Dendritic cell treated with granulocyte-macrophage colony-stimulating factor and Interleukin-4, amounts not matched to agents 40 ng/mL and 50 ng/mL, for 4 days (primary cell): Measurements from ENCODE around the gene CMIP.
A peak's percentile ranks its signal among the peaks of the same experiment; 100 is the strongest.

ENCODE experiments used
- H3K27ac Mint-ChIP-seq: one replicate; pipeline ENCODE4 v1.8.0; 2022; ENCODE audit warnings: mild to moderate bottlenecking, mixed read lengths
- H3K27me3 Mint-ChIP-seq: one replicate; pipeline ENCODE4 v1.8.0; 2022; ENCODE audit warnings: mild to moderate bottlenecking, mixed read lengths
- H3K36me3 Mint-ChIP-seq: one replicate; pipeline ENCODE4 v1.8.0; 2022; ENCODE audit warnings: low read depth, mixed read lengths
- H3K4me1 Mint-ChIP-seq: one replicate; pipeline ENCODE4 v1.8.0; 2022; ENCODE audit warnings: low read depth, mixed read lengths
- H3K4me3 Mint-ChIP-seq: one replicate; pipeline ENCODE4 v1.8.0; 2022; ENCODE audit warnings: mild to moderate bottlenecking, moderate library complexity, mixed read lengths
- H3K9me3 Mint-ChIP-seq: one replicate; pipeline ENCODE4 v1.8.0; 2022; ENCODE audit warnings: mixed read lengths
- intact Hi-C: fragments of 100-400 bp; cut with micrococcal nuclease; formaldehyde crosslinking; loops from one replicate; pipeline ENCODE4 v1.15.0; 2022

Gene CMIP

DNA sequence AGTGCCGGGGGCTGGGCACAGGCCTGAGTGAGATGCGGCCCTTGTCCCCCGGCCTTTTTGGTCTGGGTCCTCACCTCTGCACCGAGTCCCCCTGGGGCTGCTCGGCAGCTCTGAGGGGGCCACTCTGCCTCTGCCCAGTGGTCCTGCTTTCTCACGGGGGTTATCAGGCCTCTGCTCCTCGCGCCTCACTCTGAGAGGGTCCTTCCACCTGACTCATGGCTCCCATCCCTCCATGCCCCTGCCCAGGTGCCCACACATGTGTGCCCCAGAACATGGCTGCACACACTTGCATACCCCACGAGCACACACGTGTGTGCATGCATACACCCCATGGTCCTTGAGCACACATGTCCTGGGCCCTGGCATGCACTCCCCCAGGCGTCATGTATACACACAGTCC, 53.7 kb downstream of the CMIP start:
- H3K27ac Mint-ChIP-seq = peak overlapping the region; percentile 59

DNA sequence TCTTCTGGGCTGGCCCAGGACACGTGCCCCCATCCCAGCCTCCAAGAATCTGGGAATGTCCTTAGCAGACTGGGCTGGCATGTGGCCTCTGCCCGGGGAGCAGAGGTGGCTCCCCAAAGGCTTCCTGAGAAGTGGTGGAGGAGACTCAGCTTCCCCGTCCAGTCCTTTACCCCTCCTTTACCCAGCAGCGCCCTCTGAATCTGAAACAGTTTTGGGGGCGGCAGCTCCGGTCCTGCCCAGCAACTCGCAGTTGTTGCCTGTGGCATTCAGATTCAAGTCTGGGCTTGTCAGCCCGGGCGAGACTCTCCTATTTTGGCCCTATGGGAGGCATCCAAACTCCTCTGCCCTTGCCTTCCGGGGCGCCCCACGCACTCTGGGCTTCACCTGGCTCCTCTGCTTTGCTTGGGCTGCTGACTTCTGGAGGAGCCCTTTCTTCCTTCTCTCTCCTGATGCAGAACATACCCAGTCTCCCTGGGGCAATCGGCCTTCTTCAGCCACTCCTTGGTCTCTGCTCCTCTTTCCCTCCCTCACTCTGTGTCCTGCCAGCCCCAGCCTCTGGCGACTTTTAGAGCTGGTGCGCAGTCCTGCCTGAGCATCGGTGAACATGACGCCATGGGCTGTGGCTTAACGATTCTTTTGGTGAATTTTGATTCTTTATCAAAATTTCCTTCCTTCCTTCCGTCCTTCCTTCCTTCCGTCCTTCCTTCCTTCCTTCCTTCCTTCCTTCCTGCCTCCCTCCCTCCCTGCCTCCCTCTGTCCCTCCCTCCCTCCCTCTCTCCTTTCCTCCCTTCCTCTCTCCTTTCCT, 55.2 kb downstream of the CMIP start:
- Mint-ChIP-seq H3K4me3 (no peak overlapping the region), H3K27me3 (no peaks in the 10 kb centered on the region), H3K27ac (peak overlapping the region; percentile 61), H3K9me3 (no peaks in the 10 kb centered on the region), H3K36me3 (peaks cover 56% of the 10 kb centered on the region), H3K4me1 (peaks cover 95% of the 10 kb centered on the region)
- intact Hi-C loops = loop anchor here (2.0 kb wide), 1 partner anchor 47 kb away; no protein-coding TSS in a partner anchor

More for the DNA sequence above, 53.7 kb downstream of the CMIP start:
- Mint-ChIP-seq H3K4me3 (no peak overlapping the region), H3K27me3 (no peaks in the 10 kb centered on the region), H3K4me1 (peaks cover 92% of the 10 kb centered on the region), H3K36me3 (peaks cover 61% of the 10 kb centered on the region), H3K9me3 (no peaks in the 10 kb centered on the region)
- intact Hi-C loops = no loop called here

DNA sequence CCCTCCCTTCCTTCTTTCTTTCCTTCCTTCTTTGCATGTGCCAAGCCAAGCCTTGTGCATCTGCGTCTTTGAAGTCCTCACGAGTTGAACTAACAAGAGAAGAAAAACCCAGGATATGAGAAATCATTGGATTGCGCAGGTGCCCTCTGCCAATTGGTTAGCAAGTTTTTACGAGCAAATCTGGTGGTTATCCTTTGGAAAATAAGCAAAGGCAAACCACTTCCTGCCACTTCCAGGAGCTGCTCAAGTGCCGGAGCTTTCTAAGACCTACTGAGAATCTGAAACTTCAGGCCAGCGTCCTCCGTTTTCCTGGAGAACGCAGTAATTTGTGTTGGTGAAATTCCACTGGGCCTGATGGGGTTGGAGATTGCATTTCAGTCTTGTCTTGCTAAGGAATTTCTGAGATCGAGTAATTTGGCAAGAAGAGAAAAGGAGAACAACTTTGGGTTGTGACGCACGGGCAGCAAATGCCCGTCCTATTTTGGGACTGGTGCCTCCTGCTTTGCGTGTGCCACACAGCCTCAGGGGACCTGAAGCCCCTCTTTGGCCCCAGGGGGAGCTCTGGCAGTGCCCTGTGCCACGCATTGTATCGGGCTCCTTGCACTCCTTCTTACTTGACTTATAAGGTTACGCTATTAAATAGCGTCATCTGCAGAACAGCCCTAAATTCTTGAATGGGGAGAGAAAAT, 56.4 kb downstream of the CMIP start:
- Mint-ChIP-seq H3K4me3 (no peak overlapping the region), H3K4me1 (peaks cover 95% of the 10 kb centered on the region), H3K9me3 (no peaks in the 10 kb centered on the region), H3K27ac (peak overlapping the region; percentile 61), H3K36me3 (peaks cover 55% of the 10 kb centered on the region), H3K27me3 (no peaks in the 10 kb centered on the region)
- intact Hi-C loops = loop anchor here (2.0 kb wide), 1 partner anchor 48 kb away; no protein-coding TSS in a partner anchor

DNA sequence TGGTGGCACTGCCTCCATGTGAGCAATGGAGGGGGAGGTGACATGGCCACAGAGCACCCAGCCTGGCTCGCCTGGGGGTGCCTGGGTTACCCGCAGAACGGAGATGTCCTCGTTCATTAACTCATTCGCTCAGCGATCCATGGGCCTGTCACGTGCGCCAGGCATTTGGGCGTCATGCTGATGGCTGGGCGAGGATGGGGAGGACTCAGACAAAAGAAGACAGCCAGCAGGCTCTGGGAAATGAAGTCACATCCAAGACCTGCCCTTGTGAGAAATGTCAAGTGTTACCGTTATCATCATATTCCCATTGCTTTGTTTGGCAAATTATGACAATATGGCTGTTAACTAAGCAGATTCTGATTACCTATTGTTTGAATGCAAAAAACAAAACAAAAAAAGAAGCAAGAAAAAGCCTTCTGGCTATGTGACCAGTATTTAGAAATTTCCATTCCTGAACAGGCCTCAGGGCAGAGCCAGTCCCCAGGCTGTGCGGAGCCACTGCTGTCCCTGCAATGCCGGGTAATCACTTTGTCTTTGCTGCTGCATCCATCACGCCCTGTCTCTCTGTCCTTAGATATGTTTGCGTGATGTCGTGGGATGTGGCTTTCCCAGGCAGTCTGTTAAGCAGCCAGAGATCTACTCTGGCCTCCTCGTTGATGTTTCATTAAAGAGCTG, 57.9 kb downstream of the CMIP start:
- no peaks in the 10 kb centered on the region for H3K27me3 Mint-ChIP-seq
- no peak overlapping the region for H3K4me3 Mint-ChIP-seq
- H3K27ac Mint-ChIP-seq = no peak overlapping the region
- peaks cover 47% of the 10 kb centered on the region for H3K36me3 Mint-ChIP-seq
- intact Hi-C loops = no loop called here
- peaks cover 96% of the 10 kb centered on the region for H3K4me1 Mint-ChIP-seq
- no peaks in the 10 kb centered on the region for H3K9me3 Mint-ChIP-seq

DNA sequence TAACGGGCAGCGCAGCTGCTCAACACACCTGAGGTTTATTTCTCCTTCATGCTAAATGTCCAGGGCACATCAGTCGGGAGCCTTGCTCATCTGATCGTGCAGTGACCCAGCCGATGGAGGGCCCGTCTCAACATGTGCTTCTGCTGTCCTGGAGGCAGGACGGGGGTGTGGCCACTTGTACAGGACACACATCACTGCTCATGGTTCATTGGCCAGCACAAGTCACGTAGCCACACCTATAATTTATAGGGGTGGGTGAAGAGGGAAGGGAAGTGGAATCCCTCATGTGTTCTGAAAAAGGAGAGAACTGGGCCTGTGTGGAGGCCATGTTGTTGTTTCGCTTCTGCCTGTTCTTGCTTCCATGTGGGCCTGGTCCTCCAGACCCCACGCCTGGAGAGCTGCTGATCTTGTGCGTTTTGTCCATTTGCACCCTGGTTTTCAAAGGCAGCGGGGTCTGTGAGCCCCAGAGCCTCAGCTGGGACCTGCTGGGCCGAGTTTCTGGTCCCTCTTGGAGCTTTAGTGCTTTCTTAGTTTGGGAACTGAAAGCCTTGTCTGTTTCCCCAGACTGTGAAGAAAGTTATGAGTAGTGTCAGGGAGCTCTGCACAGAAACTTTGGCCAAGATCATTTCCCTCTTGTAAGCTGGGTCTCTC, 60.5 kb downstream of the CMIP start:
- no peaks in the 10 kb centered on the region for H3K27me3 Mint-ChIP-seq
- peaks cover 36% of the 10 kb centered on the region for H3K36me3 Mint-ChIP-seq
- H3K4me1 Mint-ChIP-seq = peaks cover 96% of the 10 kb centered on the region
- intact Hi-C loops = loop anchor here (2.0 to 5.0 kb wide), 2 partner anchors 14 to 33 kb away; no protein-coding TSS in a partner anchor
- H3K4me3 Mint-ChIP-seq = peak overlapping the region; percentile 55
- no peaks in the 10 kb centered on the region for H3K9me3 Mint-ChIP-seq
- H3K27ac Mint-ChIP-seq = peak overlapping the region; percentile 89

DNA sequence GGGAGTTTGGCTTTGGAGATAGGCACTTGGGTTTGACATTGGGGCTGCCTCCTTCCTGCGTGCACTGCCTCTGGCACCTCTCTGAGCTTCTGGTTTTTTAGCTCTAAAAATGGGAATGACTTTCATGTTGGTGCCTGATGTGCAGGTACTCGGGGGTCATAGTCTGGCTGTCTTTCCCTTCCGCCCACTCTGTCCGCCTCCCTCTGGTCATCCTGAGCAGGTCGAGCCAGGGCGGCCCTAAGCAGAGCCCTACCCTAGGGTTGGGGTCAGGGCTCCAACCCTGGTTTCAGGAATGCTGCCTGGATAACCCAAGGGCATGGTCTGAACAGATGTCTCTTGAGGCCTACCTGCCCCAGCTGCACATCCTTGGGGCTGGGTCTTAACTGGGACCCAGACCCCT, 64.8 kb downstream of the CMIP start:
- Mint-ChIP-seq H3K9me3 (no peaks in the 10 kb centered on the region), H3K27ac (no peak overlapping the region), H3K4me1 (peaks cover 92% of the 10 kb centered on the region), H3K4me3 (no peak overlapping the region), H3K27me3 (no peaks in the 10 kb centered on the region), H3K36me3 (peaks cover 24% of the 10 kb centered on the region)
- intact Hi-C loops = loop anchor here (5.0 kb wide), 1 partner anchor 37 kb away; no protein-coding TSS in a partner anchor

DNA sequence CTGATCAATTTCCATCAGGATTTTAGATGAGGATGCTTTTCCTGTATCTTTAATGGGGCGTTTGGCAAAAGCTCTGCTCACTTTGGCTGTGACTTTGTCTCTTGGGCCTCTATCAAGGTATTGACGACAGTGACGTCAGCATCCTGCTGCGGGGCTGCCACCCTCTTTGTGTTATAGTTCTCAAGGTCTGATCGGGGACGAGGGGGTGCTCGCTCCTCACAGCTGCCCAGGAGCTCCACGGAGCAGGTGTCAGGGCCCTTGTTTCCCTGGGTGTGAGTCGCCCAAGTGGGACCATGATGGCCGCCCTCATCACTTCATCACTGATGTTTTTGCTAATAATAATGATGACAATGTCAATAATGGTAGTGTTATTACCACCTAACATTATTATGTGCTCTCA, 65.4 kb downstream of the CMIP start:
- peaks cover 24% of the 10 kb centered on the region for H3K36me3 Mint-ChIP-seq
- H3K27ac Mint-ChIP-seq = no peak overlapping the region
- H3K4me1 Mint-ChIP-seq = peaks cover 92% of the 10 kb centered on the region
- H3K4me3 Mint-ChIP-seq = no peak overlapping the region
- no peaks in the 10 kb centered on the region for H3K27me3 Mint-ChIP-seq
- H3K9me3 Mint-ChIP-seq = no peaks in the 10 kb centered on the region
- intact Hi-C loops = no loop called here

DNA sequence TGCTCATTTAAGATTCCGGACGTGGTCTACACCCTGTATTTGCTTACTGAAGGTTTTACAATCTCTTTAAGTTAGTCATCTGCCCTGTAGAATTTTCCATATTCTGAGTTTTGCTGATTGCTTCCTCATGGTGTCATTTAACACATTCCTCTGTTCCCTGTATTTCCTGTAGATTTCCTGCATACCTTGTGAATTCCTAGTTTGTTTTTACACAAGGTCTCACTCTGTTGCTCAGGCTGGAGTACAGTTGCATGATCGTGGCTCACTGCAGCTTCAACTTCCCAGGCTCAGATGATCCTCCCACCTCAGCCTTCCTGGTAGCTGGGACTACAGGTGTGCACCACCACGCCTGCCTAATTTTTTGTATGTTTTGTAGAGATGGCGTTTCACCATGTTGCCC, 66.8 kb downstream of the CMIP start:
- H3K9me3 Mint-ChIP-seq = no peaks in the 10 kb centered on the region
- no peak overlapping the region for H3K4me3 Mint-ChIP-seq
- peaks cover 92% of the 10 kb centered on the region for H3K4me1 Mint-ChIP-seq
- peaks cover 31% of the 10 kb centered on the region for H3K36me3 Mint-ChIP-seq
- intact Hi-C loops = no loop called here
- no peak overlapping the region for H3K27ac Mint-ChIP-seq
- no peaks in the 10 kb centered on the region for H3K27me3 Mint-ChIP-seq

DNA sequence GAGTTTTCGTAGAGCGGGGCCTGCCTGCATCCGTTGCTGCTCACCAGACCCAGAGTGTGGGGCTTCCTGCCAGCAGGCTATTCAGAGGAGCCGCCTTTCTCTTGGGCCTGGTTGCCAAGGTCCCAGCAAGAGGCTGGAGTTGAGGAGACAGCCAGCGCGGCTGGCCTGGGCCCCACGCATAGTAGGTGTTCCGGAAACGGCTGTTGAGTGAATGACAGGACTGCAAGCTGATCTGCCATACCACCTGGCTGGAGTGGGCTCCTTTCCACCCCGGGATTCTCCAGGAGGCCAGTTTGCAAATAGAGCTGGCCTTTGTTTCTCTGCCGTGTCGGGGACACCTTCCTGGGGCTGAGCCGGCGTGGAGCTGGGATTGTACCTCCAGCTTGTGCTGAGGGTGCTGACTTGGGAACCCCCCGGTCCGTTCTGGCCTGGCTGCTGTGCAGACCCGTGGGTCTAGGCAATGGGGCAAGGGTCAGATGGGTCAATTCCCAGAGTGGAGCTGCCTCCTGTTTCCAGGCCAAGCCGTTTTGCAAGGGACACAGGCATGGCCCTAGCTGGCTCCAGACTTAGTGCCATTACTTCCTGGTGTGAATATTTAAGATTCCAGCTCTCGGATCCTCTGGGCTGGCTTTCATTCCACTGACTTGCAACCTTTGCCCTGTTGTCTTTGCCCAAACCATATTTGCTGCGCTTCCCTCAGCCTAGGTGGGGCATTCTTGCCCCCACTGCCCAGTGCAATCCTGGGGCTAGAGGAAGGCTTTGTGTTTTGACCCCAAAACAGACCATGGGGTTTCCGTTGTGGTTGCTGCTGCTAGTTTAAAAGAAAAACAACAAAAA, 68.8 kb downstream of the CMIP start:
- Mint-ChIP-seq H3K4me1 (peaks cover 84% of the 10 kb centered on the region), H3K27ac (peak overlapping the region; percentile 51), H3K9me3 (no peaks in the 10 kb centered on the region), H3K27me3 (no peaks in the 10 kb centered on the region), H3K4me3 (no peak overlapping the region), H3K36me3 (peaks cover 49% of the 10 kb centered on the region)
- intact Hi-C loops = no loop called here

DNA sequence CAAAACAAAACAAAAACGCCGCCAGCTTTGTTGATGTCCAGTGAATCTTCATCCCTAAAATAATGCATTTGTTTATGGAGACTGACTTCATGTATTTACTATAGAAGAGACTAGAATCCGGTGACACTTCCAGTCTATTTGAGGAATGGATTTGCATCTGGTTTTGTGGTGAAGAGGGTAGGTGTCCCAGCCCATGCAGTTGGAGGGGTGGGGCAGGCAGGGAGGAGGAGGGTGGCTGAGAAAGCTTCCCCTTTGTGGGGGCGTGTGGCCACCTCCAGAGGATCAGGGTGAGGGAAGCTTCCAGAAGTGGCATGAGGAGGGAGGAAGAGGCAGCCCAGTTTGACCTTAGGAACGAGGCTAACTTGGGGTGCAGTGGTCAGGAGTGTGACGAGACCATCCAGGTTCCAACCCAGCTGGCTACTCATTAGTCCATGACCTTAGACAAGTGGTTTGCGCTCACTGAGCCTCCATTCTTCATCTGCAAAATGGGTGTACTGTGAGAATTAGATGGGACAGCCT, 69.5 kb downstream of the CMIP start:
- Mint-ChIP-seq H3K27ac (peak overlapping the region; percentile 51), H3K4me1 (peaks cover 81% of the 10 kb centered on the region), H3K9me3 (no peaks in the 10 kb centered on the region), H3K36me3 (peaks cover 47% of the 10 kb centered on the region), H3K4me3 (no peak overlapping the region), H3K27me3 (no peaks in the 10 kb centered on the region)
- intact Hi-C loops = no loop called here

DNA sequence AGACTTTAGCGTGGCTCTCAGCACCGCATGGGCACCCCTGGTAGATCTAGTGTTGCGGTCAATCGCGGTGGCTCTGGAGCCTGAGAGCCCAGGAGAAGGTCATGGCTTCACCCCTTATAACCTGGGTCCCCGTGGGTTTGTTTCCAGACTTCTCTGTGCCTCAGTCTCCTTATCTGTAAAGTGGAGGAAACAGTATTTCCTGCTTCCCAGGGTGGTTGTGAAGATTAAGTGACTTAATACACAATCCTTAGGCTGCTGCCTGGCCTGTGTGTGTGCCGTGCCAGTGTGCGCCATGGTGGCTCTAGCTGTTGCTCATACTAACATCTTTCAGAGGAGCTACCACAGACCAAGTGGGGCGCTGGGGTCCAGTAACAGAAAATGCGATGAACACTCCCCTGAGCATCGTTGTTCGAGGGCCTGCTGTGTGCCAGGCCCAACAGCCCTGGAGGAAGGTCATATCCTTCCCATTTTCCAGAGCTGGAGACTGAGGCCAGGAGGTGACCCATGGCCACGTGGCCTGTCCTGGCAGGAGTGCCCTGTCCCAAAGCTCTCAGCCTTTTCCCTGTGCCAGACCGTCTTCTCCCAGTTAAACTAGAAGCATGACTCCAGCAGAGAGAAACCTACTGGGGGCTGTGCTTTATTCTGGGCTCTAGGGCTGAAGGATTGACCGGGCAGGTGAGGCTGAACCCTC, 70.1 kb downstream of the CMIP start:
- peaks cover 80% of the 10 kb centered on the region for H3K4me1 Mint-ChIP-seq
- H3K36me3 Mint-ChIP-seq = peaks cover 41% of the 10 kb centered on the region
- H3K27me3 Mint-ChIP-seq = no peaks in the 10 kb centered on the region
- intact Hi-C loops = no loop called here
- peak overlapping the region; percentile 51 for H3K27ac Mint-ChIP-seq
- H3K4me3 Mint-ChIP-seq = no peak overlapping the region
- no peaks in the 10 kb centered on the region for H3K9me3 Mint-ChIP-seq

DNA sequence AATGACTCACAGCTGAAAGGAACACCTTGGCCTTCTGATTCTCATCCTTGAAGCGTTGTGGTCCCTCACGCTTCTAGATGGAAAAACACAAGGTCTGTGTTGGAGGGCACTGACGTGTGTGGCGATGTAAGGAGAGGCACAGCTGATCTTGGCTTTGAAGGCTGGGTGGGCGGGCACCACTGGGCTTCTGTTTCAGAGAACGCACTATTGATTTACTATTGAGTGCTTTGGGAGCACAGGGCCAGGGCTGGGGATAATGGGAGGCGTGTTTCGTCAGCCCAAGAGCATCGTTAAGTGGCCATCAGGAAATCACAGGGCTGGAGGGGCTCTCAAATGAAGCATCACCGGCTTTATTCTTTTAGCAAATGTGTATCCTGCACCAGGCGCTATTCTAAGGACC, 70.7 kb downstream of the CMIP start:
- H3K27ac Mint-ChIP-seq = no peak overlapping the region
- no peak overlapping the region for H3K4me3 Mint-ChIP-seq
- intact Hi-C loops = no loop called here
- H3K4me1 Mint-ChIP-seq = peaks cover 82% of the 10 kb centered on the region
- no peaks in the 10 kb centered on the region for H3K9me3 Mint-ChIP-seq
- H3K36me3 Mint-ChIP-seq = peaks cover 35% of the 10 kb centered on the region
- H3K27me3 Mint-ChIP-seq = no peaks in the 10 kb centered on the region
